Stimulated activated naive CD4-positive, alpha-beta T cell treated with Interleukin-2 at 50 U/mL for 16 hours (primary cell): ENCODE results near the gene BAIAP3.

Experiments used
- DNase-seq: peaks from one replicate; lab custom pipeline; 2025; lab: John Stamatoyannopoulos, UW

BAIAP3 gene

GRCh38 chr16:1392826-1393225 is 59.4 kb downstream of the BAIAP3 start:
- DNase-seq: no peak

GRCh38 chr16:1393613-1394176 is 60.2 kb downstream of the BAIAP3 start:
- no peak for DNase-seq

GRCh38 chr16:1394367-1394951 is 61.0 kb downstream of the BAIAP3 start:
- DNase-seq: no peak

- no peak for DNase-seq
Measured at GRCh38 chr16:1395444-1396031, 62.1 kb downstream of the BAIAP3 start.

- no peak for DNase-seq
Measured at GRCh38 chr16:1397779-1398178, 64.3 kb downstream of the BAIAP3 start.

- DNase-seq: no peak
Measured at GRCh38 chr16:1398351-1398750, 64.9 kb downstream of the BAIAP3 start.
